ENCODE measurements around the gene AIG1.
"Not testable (repeated sequence)": the region's sequence is repeated elsewhere in the genome, so short reads cannot be mapped to it uniquely, and the experiment has no call there.

Gene AIG1

DNA sequence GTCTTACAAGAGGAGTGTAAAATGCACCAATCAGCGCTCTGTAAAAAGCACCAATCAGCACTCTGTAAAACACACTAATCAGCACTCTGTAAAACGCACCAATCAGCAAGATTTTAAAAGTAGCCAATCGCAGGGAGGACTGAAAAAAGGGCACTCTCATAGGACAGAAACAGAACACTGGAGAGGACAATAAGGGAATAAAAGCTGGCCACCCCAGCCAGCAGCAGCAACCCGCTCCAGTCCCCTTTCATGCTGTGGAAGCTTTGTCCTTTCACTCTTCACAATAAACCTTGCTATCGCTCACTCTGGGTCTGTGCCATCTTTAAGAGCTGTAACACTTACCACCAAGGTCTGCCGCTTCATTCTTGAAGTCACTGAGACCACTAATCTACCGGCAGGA is 1.7 kb upstream of the AIG1 start:
- no peak for DNase-seq (ENCODE audit: low read depth)

DNA sequence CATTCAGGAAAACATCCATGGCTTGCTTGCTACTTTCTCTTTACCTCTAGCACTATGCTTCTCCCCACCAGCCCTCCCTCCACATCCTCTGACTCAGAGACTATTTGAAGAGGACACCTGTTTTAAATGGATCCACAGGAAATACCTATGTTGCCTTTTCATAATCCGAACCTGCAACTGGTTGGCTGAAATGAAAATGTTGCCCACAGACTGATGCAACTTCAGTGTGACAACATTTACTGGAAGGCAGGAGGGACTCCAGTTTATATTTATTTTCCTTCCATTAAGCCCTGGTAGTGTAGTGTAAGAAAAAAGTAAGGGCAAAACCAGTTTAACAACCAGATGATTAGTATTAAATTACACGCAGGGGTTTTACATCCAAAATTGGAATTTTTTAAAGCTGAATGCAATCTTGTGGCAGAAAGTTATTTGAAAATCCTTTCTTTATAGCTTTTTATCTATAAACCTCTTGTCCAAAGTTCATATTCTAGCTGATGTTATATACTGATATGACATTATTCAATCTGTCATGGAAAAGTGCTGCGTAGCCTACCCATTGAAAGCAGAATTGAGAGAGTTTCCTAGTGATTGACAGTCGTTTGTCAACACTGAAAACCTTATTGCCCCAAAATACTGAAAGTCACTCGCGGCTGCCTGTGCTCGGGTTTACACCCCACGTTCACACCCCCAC is 881 bp upstream of the AIG1 start:
- peak; percentile 90 for DNase-seq (ENCODE audit: low read depth)

DNA sequence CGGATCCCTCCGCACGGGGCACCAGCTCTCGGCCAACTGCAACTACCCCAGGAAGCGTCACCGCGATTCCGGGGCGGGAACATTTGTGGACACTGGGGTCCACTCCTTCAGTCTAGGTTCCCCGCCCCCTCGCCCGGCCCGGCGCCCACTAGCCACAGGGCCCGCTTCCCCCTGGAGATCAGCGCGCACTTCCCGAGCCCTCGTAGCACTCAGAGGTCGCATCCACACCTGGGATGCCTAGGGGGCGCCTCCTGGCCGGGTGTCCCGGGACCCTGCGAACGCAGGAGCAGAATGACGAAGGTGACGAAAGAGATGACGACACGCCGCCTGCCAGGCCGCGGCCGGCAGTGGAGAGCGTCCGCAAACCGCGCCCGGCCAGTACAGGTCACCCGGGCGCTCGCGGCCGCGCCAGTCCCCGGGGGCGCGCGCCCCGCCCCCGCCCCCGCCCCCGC is 309 bp upstream of the AIG1 start:
- peak; percentile 86 for DNase-seq (ENCODE audit: low read depth)

DNA sequence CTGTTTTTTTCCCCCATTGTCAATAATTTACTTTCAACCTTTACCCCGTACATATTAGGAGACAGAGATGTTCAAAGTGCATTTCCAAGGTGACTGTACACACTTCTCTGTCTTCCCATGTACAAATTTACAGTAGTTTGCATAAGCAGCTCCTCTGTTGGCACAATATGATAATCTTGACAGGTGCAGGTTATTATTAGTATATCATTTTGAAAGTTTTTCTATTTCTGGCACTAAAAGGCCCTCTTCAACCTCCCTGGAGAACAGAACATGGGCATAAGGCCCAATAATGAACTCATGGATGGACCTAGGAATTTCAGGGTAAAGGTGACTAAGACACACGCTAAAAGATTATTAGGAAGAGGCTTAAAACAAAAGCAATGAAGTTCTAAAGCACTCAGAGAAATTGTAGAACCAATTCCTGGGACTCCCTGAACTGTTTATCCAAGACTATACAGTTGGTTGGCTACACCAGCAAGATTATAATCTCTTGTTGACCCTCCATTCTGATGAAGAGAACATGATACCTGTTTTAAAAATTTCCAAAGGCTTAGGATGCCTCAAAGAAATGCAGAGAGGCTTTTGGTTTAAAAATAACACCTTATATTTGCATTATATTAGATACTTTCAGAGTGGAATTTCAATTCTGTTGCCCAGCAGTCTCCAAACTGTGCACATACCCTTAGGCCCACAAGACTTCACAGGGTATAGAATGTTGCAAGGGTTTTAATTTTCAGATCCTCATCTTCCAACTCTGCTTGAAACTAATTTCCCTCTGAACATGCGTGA is 1.1 kb downstream of the AIG1 start:
- no peak for DNase-seq (ENCODE audit: low read depth)

DNA sequence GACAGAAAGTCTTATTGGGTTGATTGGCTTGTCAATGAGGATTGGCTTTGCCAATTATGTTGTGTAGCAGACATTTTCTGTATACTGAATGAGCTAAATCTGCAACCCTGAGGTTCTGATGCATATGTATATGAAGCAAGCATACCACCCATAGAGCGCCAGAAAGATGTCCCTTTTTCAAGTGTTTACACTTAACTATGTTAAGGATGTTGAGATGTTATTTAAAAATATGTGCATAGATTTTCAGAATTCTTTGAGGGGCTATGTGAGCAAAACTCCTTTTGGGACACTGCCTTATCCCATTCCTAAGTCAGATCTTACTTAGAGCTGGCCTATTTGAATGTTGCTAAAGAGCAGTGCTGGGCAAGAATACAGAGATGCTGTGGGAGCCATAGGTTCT is 1.9 kb downstream of the AIG1 start:
- DNase-seq (ENCODE audit: low read depth): no peak

DNA sequence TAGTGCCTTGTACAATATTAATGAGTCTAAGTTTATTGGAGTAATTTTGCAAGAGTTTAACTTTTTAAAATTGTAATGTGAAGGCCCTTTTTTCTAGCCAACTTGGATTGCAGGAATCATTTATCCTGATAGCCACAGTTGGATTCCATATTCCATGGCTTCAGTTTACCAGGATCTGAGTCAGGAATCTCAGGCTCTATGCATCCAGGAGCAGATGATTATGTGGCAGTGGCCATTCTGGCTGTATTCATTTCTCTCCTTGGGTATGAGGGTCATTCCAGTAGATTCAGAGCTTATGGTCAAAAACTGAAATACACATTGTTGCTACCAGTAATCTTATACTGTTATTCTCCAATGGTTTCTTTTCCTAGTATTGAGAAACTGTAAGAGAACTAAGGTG is 2.9 kb downstream of the AIG1 start:
- DNase-seq (ENCODE audit: low read depth): no peak

DNA sequence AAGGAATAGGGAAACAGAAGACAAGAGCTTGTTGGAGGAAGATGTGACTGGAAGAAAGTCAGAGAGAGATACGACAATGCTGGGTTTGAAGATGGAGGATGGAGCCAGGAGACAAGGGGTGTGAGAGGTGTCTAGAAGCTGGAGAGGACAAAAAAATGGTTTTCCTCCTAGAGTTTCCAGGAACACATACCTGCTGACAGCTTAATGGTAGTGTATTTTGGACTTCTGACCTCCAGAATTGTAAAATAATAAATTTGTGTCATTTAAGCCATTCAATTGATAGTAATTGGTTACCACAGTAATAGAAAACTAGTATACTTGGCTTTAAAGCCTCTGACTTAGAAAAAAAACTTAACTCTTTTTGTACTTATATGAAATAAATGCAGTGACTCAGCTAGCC is 3.6 kb downstream of the AIG1 start:
- DNase-seq (ENCODE audit: low read depth): no peak

DNA sequence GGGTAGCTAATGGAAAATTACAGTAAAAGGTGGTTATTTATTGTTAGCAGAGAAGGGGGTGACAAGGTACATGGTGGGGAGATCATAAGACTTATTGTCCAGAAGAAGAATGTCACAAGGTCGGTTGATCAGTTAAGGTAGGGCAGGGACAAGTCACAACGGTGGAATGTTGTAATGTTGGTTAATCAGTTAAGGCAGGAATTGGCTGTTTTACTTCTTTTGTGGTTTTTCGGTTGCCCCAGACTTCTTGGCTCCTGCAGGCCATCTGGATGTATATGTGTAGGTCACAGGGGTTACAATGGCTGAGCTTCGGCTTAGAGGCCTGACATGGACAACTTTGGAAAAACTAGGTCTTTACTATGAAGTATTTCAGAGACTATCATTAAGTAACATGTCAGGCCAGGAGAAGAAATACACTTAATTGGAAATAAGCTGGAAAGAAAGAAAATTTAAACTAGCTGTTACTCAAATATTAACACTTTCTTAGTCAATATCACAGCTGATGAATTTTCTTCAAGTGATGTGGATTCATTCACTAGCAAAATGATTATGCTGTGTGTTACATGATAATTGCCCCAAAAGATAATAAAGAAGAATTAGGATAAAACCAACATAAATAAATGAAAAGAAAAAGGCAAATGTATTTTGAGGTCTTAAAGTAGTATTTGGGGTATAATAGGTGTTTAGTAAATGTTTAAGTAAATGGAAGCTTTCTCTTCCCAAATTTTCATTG is 4.4 kb downstream of the AIG1 start:
- peak; percentile 48 for DNase-seq (ENCODE audit: low read depth)

DNA sequence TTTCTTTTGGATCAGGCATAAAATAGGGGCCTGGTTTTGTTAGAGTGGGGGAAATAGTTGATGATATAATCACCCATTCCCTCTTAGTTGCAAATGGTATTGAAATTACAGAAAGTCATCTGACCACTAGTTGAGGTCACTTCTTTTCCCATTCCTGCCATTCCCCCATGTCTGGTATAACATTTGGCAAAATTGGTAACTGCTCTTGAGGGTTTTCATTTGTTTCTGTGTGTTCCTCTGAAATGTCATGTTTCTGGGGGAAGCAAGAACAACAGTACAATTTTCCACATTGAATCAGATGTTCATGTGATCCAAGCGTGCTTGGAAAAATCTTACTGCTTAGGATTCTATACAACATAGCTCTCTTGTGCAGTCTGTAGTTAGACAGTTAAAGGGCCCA is 7.3 kb downstream of the AIG1 start:
- peak; percentile 9 for DNase-seq (ENCODE audit: low read depth)

DNA sequence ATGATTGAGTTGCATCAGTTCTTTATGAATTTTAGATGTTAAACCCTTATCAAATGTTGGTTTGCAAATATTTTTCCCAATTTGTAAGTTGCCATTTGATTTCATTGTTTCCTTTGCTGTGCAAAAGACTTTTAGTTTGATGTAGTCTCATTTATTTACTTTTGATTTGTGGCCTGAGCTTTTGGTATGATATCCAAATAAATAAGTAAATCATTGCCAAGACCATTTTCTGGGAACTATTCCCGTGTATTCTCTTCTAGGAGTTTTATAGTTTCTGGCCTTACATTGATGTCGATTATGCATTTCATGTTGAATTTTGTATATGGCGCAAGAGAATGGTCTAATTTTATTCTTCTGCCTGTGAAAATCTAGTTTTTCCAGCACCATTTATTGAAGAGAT is 13.4 kb downstream of the AIG1 start:
- no peak for DNase-seq (ENCODE audit: low read depth)

DNA sequence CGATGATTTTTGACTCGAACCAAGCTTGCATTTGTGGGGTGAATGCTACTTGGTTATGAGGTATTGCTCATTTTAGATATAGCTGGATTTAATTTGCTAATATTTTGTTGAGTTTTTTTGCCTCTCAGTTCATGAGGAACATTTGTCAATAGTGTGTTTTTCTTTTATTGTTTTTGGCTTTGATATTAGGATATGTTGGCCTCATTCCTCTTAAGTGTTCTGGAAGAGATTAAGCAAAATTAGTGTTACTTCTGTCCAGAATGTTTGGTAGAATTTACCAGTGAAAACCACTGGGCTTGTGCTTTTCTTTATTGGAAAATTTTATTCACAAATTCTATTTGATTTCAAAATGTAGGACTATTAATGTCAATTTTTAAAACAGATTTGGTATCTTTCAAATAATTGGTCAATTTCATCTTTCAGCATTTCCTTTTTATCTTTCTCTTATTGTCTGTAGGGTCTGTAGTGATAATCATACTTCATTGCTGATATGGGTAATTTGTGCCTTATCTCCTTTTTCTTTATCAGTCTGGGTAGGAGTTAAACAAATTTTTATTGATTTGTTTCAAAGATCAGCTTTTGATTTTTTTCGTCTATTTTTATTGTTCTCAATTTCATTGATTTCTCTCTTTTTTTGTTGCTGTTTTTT is 14.1 kb downstream of the AIG1 start:
- DNase-seq (ENCODE audit: low read depth): no peak

DNA sequence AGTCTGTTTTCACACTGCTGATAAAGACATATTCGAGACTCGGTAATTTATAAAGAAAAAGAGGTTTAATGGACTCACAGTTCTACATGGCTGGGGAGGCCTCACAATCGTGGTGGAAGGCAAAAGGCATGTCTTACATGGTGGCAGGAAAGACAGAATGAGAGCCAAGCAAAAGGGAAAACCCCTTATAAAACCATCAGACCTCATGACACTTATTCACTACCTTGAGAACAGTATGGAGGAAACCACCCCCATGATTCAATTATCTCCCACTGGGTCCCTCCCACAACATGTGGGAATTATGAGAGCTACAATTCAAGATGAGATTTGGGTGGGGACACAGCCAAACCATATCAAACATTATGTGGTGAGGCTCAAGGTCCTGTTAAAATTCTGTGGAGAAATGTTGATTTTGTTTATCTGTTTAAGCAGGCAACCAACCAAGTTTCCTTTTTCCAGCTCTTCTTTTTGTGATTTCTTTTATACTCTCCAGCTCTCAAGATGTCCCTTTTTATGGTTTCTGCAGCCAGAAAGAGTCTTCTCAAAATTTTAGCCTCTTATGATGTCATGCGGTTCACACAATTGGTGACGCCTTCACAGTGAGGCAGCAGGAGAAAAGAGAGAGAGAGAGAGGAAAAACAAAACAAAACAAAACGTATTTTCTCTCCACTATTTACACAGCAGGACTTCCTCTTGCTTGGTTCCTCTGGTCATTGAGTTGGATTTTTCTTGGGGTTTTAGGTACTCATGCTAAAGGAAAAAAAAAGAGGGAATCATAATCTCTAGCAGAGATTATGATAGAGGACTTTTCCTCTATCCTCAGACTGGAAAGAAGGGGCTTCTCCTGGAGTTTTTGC is 18.0 kb downstream of the AIG1 start:
- no peak for DNase-seq (ENCODE audit: low read depth)

DNA sequence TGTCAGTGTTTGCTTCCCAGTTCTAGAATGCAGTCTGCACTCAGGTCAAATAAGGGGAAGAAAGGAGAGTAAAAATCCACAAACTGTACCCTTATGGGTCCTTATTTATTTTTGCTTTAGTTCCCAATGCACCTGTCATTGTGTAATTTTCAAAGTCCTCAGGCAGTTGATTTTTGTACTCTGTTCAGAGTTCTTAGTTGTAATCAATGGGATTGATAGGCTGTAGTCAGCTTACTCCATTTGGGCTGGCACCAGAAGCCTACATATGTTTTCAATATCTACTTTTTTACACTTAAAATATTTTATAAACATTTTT is 18.6 kb downstream of the AIG1 start:
- no peak for DNase-seq (ENCODE audit: low read depth)

DNA sequence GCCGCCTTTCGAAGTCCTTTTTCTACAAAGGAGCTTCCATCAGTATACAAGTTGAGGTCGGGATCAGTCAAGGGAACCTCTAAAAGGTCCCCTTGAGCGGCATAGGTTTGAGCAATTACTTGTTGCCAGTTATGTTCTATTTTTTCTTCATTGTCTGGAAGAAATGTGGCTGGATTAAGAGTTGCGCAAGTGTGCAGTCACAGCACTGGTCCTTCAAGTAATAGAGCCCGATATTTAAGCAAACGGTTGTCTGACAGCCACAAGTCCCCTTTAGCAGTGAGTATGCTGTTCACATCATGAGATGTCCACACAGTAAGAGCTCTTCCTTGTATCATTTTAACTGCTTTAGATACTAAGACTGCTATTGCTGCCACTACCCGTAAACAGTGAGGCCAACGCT is 21.6 kb downstream of the AIG1 start:
- DNase-seq (ENCODE audit: low read depth): not testable (repeated sequence)

DNA sequence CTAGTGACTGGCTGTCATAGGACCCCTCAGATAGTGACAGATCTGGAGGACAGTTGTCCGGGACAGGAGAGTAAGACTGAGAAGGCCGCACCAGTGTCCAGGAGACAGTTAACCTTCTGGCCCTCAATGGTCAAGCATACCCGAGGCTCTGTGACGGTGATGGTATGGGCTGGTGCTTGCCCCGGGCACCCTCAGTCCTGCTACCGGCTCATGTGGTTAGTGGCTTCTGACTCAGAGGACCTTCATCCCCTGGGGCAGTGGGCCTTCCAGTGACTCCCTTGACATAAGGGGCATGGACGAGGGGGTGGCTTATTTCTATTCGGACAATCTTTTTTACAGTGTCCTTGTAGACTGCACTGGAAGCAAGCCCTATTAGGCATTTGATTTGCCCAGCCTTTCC is 23.3 kb downstream of the AIG1 start:
- DNase-seq (ENCODE audit: low read depth): not testable (repeated sequence)

DNA sequence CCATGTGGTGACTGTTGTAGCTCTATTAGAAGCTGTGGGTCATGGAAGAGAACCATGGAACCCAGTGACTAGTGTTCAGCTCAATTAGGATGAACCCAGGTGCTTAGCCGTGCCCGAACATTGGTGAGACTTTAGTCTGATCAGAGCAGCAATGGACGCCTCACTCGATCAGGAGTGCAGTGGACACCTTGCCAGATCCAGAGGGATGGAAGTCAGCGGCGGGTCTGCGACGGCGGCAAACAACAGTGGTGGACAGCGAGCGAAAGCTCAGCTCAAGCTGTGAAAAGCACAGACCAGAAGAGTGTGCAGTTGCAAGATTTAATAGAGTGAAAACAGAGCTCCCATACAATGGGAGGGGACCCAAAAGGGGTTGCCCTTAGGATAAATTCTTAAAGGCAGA is 26.6 kb downstream of the AIG1 start:
- DNase-seq (ENCODE audit: low read depth): not testable (repeated sequence)

DNA sequence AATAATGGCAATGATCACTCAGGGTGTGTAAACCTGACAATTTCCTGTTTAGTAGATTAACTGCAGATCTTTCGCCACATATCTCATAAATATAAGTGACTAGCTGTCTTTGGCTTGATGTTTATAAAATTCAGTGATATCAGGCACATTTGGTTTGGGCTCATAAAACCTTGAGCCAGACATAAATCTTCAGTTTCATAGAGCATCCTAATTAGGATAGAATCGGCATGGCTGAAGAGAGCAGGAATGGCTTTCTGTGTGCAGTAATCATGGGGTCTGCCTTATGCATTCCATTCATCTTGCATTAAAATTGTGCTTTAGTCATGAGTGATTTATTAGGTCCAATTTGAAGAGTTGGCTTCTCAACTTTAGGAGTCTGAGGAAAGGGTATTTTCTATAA is 27.2 kb downstream of the AIG1 start:
- DNase-seq (ENCODE audit: low read depth): no peak

DNA sequence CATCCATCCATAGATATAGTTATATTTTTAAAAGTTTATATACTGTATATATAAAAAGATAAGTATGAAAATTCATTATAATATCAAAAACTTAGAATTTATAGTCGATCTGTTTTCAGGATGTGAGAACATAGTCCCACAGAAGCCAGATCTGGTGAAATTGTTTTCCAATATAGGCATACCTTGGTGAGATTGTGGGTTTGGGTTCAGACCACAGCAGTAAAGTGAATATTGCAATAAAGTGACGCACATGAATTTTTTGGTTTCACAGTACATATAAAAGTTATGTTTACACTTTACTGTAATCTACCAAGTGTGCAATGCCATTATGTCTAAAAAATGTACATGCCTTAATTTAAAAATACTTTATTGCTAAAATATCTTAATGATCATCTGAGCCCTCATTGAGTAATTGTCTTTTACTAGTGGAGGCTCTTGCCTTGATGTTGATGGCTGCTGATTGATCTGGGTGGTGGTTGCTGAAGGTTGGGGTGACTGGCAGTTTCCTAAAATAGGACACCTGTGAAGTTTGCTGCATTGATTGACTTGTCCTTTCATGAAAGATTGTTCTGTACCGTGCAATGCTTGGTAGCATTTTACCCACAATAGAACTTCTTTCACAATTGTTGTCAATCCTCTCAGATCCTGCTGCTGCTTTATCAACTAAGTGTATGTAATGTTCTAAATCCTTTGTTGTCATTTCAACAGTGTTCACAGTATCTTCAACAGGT is 29.8 kb downstream of the AIG1 start:
- no peak for DNase-seq (ENCODE audit: low read depth)

DNA sequence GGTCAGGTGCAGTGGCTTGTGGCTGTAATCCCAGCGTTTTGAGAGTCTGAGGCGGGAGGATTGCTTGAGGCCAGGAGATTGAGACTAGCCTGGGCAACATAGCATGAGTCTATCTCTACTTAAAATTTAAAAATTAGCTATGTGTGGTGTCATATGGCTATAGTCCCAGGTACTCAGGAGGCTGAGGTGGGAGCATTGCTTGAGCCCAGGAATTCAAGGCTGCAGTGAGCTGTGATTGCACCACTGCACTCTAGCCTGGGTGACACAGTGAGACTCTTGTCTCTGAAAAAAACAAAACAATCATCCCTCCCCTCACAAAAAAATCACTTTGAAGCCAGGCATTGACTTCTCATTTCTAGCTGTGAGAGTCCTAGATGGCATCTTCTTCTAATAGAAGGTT is 32.1 kb downstream of the AIG1 start:
- DNase-seq (ENCODE audit: low read depth): no peak

DNA sequence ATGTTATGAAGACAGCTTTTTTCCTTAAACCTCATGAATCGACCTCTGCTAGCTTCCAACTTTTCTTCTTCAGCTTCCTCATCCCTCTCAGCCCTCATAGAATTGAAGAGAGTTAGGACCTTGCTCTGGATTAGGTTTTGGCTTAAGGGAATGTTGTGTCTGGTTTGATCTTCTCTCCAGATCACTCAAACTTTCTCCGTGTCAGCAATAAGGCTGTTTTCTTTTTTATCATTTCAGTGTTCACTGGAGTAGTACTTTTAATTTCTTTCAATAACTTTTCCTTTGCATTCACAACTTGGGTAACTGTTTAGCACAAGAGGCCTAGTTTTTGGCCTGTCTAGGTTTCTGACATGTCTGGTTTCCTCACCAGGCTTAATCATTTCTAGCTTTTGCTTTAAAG is 32.6 kb downstream of the AIG1 start:
- DNase-seq (ENCODE audit: low read depth): no peak

DNA sequence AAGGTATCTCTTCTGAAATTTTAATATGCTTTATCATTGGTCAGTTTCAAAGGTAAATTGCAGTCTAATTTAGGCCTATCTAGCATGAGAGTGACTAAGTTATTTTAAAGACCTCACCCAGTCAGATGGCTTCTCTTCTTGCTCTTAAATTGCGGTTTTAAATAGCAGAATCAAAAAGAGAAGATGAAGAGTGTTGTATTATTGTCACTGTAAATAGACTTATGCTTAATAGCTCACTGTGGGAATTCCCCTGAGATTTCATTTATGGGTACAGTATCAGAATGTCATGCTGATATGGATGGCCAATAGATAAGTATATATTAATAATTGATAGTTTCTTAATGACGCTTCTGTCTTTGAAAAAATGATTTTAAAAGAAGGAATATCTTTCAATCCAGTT is 35.7 kb downstream of the AIG1 start:
- no peak for DNase-seq (ENCODE audit: low read depth)
